ENCODE data around the gene ZNF275. TPM values are rescaled to one million over a fixed set of nuclear protein-coding genes. Genes with fewer than 3 reads are reported as not detected.

ZNF275 gene
- polyA plus RNA-seq, 1 donor from 2014 or later: 6.0 TPM

DNA sequence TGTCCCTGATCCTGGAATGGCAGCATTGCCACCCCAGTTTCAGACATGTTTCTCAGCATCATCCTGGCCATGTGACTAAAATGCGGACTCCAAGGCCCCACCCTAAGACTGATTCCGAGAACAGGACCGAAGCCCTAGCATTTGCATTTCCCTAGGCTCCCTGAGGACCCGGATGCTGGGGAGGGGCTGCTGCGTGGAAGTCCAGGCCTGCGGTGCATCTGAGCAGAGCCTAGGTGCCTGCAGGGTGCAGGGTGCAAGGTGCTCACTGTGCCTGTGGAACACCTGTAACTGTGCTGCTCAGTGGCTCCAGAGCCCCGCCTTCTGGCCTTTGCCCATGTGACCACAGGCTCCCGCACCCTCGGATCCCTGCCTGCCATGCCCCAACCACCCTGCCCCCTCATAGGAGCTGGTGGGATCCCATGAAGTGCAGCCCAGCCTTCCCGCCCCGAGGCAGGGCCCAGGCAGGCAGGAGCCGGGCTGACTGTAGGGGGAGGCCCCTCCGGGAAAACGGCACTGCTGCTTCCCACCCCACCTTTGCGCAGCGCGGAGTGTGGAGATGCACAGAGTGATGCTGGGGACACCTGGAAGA is 27.3 kb upstream of the ZNF275 start:
- Histone ChIP-seq H3K27ac (ENCODE audit: low read length) (no peak overlapping the region), H3K36me3 (ENCODE audit: insufficient read depth, low read length) (no peaks in the 10 kb centered on the region), H3K27me3 (ENCODE audit: insufficient read depth, low read depth, low read length) (no peaks in the 10 kb centered on the region), H3K4me3 (ENCODE audit: low read length) (no peak overlapping the region), H3K79me2 (replicated peaks; ENCODE audit: insufficient read depth, low read length) (no peaks in the 10 kb centered on the region), H4K20me1 (ENCODE audit: insufficient read depth) (no peaks in the 10 kb centered on the region), H2AFZ (ENCODE audit: low read depth, low read length) (no peak overlapping the region), H3K9me3 (ENCODE audit: low read length) (no peaks in the 10 kb centered on the region), H3K9ac (ENCODE audit: low read length) (no peak overlapping the region), H3K4me2 (ENCODE audit: low read length) (no peak overlapping the region), H3K9me2 (ENCODE audit: insufficient read depth, low read length) (no peaks in the 10 kb centered on the region), H3F3A (ENCODE audit: insufficient read depth, low read length, poor library complexity, severe bottlenecking) (no peaks in the 10 kb centered on the region)
- TF ChIP-seq SMC3 (conservative IDR thresholded peaks at IDR 0.05; ENCODE audit: poor library complexity) (no peak), RAD21 (conservative IDR thresholded peaks at IDR 0.05) (no peak), MXI1 (conservative IDR thresholded peaks at IDR 0.05; ENCODE audit: poor library complexity, severe bottlenecking) (no peak), TAF1 (IDR thresholded peaks at IDR 0.05; ENCODE audit: low read depth) (no peak), POLR2AphosphoS5 (IDR thresholded peaks at IDR 0.05) (no peak), EP300 (conservative IDR thresholded peaks at IDR 0.05; ENCODE audit: poor library complexity, severe bottlenecking) (no peak), EZH2 (IDR thresholded peaks at IDR 0.05; ENCODE audit: borderline replicate concordance, insufficient read depth, low read length, poor library complexity, severe bottlenecking) (no peak)
- TF ChIP-seq, protein P1, sequence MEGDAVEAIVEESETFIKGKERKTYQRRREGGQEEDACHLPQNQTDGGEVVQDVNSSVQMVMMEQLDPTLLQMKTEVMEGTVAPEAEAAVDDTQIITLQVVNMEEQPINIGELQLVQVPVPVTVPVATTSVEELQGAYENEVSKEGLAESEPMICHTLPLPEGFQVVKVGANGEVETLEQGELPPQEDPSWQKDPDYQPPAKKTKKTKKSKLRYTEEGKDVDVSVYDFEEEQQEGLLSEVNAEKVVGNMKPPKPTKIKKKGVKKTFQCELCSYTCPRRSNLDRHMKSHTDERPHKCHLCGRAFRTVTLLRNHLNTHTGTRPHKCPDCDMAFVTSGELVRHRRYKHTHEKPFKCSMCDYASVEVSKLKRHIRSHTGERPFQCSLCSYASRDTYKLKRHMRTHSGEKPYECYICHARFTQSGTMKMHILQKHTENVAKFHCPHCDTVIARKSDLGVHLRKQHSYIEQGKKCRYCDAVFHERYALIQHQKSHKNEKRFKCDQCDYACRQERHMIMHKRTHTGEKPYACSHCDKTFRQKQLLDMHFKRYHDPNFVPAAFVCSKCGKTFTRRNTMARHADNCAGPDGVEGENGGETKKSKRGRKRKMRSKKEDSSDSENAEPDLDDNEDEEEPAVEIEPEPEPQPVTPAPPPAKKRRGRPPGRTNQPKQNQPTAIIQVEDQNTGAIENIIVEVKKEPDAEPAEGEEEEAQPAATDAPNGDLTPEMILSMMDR (IDR thresholded peaks at IDR 0.05; ENCODE audit: poor library complexity, severe bottlenecking): no peak
- TF ChIP-seq, protein P2, sequence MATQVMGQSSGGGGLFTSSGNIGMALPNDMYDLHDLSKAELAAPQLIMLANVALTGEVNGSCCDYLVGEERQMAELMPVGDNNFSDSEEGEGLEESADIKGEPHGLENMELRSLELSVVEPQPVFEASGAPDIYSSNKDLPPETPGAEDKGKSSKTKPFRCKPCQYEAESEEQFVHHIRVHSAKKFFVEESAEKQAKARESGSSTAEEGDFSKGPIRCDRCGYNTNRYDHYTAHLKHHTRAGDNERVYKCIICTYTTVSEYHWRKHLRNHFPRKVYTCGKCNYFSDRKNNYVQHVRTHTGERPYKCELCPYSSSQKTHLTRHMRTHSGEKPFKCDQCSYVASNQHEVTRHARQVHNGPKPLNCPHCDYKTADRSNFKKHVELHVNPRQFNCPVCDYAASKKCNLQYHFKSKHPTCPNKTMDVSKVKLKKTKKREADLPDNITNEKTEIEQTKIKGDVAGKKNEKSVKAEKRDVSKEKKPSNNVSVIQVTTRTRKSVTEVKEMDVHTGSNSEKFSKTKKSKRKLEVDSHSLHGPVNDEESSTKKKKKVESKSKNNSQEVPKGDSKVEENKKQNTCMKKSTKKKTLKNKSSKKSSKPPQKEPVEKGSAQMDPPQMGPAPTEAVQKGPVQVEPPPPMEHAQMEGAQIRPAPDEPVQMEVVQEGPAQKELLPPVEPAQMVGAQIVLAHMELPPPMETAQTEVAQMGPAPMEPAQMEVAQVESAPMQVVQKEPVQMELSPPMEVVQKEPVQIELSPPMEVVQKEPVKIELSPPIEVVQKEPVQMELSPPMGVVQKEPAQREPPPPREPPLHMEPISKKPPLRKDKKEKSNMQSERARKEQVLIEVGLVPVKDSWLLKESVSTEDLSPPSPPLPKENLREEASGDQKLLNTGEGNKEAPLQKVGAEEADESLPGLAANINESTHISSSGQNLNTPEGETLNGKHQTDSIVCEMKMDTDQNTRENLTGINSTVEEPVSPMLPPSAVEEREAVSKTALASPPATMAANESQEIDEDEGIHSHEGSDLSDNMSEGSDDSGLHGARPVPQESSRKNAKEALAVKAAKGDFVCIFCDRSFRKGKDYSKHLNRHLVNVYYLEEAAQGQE (IDR thresholded peaks at IDR 0.05; ENCODE audit: borderline replicate concordance): no peak

DNA sequence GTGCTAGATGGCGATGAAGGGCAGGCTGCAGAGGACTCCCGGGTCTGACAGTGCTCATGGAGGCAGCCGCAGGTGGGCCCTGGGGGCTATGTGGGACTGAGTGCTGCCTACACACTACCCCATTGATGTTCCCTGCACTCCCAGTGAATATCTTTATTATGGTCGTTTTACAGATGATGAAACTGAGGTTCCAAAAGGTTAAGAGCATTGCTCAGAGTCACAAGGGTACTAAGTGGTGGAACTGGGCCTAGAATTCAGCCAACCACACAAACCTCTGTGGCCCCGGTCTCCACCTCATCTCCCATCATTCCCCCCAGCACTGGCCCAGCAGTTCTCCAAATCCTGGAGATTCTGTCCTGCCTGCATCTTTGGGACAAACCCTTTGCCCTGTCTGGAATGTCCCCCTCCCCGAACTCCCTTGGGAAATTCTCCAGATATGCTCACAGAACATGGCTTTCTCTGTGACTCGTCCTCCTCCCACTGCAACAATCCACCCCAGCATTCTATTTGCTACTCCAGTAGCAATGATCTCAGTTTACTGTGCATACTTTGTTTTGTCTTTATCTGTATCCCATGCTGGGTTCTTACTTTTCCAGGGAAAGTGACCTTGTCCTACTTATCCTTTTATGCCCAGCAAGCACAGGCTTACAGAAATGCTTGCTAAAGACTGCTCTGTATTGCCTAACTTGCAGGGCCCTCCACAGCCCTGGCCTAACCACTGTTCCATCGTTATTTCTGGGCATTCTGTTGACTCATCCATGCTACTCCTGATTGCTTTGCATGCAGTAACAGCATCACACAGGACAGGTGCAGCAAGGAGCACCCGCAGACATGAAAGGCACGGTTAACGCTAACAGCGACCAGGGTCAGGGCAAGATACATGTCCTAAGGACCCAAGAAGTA is 26.4 kb upstream of the ZNF275 start:
- no peaks in the 10 kb centered on the region for H3K79me2 ChIP-seq (replicated peaks; ENCODE audit: insufficient read depth, low read length)
- H3F3A ChIP-seq (ENCODE audit: insufficient read depth, low read length, poor library complexity, severe bottlenecking): no peaks in the 10 kb centered on the region
- H3K27ac ChIP-seq (ENCODE audit: low read length): no peak overlapping the region
- H2AFZ ChIP-seq (ENCODE audit: low read depth, low read length): no peak overlapping the region
- H3K27me3 ChIP-seq (ENCODE audit: insufficient read depth, low read depth, low read length): no peaks in the 10 kb centered on the region
- no peaks in the 10 kb centered on the region for H4K20me1 ChIP-seq (ENCODE audit: insufficient read depth)
- H3K9me3 ChIP-seq (ENCODE audit: low read length): no peaks in the 10 kb centered on the region
- TF ChIP-seq, protein P2 (IDR thresholded peaks at IDR 0.05; ENCODE audit: borderline replicate concordance): no peak
- no peak for TF ChIP-seq TAF1 (IDR thresholded peaks at IDR 0.05; ENCODE audit: low read depth)
- TF ChIP-seq, protein P1 (IDR thresholded peaks at IDR 0.05; ENCODE audit: poor library complexity, severe bottlenecking): no peak
- no peak for TF ChIP-seq MXI1 (conservative IDR thresholded peaks at IDR 0.05; ENCODE audit: poor library complexity, severe bottlenecking)
- TF ChIP-seq RAD21 (conservative IDR thresholded peaks at IDR 0.05): no peak
- TF ChIP-seq SMC3 (conservative IDR thresholded peaks at IDR 0.05; ENCODE audit: poor library complexity): no peak
- no peak for TF ChIP-seq POLR2AphosphoS5 (IDR thresholded peaks at IDR 0.05)
- no peak for TF ChIP-seq EP300 (conservative IDR thresholded peaks at IDR 0.05; ENCODE audit: poor library complexity, severe bottlenecking)
- TF ChIP-seq EZH2 (IDR thresholded peaks at IDR 0.05; ENCODE audit: borderline replicate concordance, insufficient read depth, low read length, poor library complexity, severe bottlenecking): no peak
- no peaks in the 10 kb centered on the region for H3K36me3 ChIP-seq (ENCODE audit: insufficient read depth, low read length)
- H3K9me2 ChIP-seq (ENCODE audit: insufficient read depth, low read length): no peaks in the 10 kb centered on the region
- H3K9ac ChIP-seq (ENCODE audit: low read length): no peak overlapping the region
- no peak overlapping the region for H3K4me3 ChIP-seq (ENCODE audit: low read length)
- H3K4me2 ChIP-seq (ENCODE audit: low read length): no peak overlapping the region
